HL-60/S4 treated with phorbol 12-myristate 13-acetate at 8.2 ng/mL for 4 days and 3 days (cell line): ENCODE measurements around the gene SPON1.
"Not testable (repeated sequence)": the region's sequence is repeated elsewhere in the genome, so short reads cannot be mapped to it uniquely, and the experiment has no call there.

Source experiments
- in situ Hi-C: fragments of 300-500 bp; cut with MboI; formaldehyde crosslinking; loops from 2 replicates; pipeline ENCODE4 v1.15.0; 2022; ENCODE audit warnings: low sequenced_read_pairs

Gene SPON1

DNA sequence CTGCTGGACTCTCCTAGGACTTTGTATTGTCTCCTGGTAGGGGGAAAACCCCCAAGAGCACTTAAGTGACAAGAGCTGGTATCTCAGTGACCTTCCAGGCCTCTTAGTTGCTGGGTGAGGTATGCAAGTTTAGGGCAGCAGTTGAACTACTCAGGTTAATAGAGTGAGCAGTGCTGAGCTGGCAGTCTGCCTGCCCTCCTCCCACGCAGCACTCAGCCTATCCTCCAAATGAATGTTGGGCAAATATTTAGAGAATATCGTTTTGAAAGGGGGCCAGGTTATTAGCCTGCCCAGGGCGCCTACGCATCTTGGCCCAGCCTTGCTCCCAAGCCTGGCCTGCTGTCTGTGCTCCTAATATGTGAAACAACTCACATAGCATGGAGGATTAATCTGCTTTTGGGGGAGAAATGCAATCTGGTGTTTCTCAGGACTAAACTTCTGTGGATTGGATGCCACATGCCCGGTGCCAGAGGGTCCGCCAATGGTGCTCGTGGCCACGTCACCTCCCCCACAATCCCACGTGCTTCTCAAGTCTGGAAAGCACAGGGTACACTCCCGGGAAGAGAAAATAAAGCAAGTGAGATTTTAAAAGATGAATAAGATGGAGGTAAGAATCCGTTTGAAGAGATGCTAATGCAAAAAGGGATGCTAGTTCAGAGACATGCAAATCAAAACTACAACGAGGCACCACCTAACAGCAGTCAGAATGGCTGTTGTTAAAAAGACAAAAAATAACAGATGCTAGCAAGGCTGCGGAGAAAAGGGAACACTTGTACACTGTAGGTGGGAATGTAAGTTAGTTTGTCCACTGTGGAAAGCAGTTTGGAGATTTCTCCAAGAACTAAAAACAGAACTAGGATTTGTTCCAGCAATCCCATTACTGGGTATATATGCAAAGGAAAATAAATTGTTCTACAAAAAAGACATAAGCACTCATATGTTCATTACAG lies 67.7 kb downstream of the SPON1 start:
- in situ Hi-C loops: no loop called here

DNA sequence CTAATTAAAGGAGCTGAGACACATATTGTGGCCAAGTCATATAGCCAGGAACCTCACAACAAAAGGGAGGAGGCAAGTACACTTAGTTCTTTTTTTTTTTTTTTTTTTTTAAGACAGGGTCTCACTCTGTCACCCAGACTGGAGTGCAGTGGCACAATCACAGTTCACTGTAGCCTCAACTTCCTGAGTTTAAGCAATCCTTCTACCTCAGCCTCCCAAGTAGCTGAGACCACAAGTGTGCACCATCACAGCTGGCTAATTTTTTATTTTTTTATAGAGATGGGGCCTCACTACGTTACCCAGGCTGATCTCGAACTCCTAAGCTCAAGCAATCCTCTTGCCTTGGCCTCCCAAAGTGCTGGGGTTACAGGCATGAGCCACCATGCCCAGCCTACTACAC lies 73.0 kb downstream of the SPON1 start:
- in situ Hi-C loops: not testable (repeated sequence)

DNA sequence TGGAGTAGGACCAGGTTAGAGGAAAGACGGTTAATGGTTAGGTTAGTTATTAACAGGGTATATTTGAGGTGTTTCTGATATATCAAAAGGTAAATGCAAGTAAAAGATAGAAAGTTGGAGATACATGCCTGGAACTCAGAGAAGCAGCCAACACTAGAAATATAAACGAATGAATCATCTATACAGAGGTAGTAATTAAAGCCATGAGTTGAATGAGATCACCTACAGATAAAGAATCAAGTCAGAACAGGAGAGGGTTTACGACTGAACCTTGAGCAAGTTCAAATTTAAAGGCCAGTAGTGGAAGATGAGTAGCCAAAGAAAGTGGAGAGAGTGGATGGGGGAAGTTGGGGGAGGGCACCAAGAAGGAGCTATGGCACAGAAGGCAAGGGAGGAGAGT lies 73.9 kb downstream of the SPON1 start:
- in situ Hi-C loops: no loop called here

DNA sequence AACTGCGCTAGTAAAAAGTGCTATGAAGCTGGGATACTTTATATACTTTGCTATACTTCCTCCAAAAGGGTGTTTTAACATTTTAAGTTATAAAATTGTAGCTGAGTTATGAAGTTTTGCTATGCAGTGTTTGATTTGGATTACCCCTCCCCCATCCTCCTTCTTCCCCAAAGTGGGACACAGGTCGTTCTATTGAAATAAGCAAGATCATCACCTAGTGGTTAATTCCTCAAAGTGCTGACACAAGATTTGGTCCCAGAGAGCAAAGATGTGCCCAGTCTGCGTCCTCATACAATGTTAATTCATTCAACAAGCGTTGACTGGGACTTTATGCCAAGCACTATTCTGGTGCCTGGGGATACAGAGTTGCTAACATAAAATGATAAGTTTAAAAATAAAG lies 78.5 kb downstream of the SPON1 start:
- in situ Hi-C loops: no loop called here

DNA sequence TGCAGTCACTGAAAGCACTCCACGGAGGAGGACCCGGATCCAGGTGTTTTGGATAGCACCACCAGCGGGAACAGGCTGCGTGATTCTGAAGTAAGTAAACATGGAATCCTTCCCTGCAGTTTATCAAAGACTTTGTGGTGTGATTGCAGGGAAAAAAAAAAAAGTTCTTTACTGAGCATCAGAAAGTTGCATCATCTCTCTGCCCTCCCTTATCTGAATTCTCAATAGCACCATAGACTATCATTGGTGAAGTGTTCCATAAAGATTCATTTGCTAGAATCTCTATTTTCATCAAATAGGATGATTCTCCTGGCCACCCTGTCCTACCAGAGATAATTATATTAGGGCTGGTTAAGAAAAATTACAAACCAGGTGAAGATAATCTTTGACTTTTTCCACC lies 79.0 kb downstream of the SPON1 start:
- in situ Hi-C loops: no loop called here

DNA sequence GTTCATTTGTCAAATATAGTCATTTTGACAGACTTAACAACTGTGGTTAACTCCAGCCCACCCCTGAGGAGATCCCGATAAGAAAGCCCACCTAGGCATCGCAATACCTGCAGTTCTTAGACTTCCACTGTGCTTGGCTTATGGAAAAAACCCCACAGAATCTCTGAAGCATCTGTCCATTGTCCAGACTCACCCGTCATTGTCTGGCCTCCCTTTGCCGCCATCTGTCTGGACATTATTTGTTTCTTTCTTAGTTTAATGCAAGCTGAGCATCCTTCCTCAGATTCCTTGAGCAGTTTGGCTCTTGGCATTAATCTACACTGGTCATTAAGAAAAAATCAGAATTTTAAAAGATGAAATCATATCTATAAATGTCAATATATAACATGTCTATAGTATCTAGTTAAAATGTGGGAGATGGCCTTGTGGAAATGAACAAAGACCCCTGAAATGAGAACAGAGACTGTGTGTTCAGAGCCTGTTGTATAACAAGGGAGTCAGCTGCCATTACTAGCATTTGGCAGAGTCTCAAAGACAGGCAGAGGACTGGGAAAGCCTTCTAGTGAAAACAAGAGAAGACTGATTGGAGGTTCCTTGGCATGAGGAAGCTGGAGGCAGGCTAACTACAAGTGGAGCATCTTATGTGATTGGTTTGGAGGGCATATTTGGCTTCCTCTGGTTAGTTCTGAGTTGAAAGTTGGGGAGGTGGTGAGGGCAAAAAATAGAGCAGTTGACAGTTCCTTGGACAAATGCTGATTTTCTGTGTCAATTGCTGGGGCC lies 80.4 kb downstream of the SPON1 start:
- in situ Hi-C loops: no loop called here

DNA sequence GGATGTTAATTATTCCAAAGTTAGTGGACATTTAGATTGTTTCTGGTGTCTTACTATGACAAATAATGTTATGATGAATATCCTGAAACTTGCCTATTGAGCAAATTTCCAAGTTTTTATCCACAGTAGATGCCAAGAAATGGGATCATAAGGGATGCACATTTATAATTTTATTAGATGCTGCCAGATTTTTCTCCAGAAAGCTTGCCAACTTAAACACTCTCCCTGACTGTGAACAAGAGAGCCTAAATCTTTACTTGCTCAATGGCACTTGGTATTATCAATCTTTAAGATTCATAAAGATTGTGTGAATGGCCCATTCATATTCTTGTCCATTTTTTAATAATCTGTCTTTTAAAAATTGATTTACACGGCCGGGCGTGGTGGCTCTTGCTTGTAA lies 82.4 kb downstream of the SPON1 start:
- in situ Hi-C loops: no loop called here

DNA sequence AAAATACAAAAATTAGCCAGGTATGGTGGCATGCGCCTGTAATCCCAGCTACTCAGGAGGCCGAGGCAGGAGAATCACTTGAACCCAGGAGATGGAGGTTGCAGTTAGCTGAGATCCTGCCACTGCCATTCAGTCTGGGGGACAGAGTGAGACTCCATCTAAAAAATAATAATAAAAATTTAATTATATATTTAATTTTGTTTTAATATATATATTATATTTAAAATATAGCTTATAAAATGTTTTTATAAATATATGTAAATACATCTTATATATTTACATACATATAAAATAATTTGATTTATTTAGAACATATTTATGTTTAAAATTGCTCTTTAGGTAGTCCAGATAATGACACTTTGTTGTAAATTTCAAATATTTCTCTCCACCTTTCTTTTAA lies 82.9 kb downstream of the SPON1 start:
- in situ Hi-C loops: no loop called here

DNA sequence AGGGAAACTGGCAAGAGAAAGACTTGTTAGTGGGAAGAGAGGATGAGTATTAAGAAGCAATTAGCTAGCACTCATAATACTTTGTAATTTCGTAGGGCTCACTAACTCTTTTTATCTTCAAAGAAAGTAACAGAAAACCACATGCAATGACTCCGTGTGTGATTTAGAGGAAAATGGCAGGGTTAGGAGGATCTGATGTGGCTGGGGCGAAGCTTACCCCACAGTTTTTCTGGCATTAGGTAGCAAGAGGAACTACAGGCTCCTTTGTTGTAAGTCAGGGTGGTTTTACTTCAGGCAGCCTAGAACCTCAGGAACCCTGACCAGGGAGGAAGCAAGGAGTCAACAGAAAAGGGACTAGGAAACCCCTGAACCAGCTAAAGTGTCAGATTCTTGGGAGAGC lies 89.7 kb downstream of the SPON1 start:
- in situ Hi-C loops: no loop called here

DNA sequence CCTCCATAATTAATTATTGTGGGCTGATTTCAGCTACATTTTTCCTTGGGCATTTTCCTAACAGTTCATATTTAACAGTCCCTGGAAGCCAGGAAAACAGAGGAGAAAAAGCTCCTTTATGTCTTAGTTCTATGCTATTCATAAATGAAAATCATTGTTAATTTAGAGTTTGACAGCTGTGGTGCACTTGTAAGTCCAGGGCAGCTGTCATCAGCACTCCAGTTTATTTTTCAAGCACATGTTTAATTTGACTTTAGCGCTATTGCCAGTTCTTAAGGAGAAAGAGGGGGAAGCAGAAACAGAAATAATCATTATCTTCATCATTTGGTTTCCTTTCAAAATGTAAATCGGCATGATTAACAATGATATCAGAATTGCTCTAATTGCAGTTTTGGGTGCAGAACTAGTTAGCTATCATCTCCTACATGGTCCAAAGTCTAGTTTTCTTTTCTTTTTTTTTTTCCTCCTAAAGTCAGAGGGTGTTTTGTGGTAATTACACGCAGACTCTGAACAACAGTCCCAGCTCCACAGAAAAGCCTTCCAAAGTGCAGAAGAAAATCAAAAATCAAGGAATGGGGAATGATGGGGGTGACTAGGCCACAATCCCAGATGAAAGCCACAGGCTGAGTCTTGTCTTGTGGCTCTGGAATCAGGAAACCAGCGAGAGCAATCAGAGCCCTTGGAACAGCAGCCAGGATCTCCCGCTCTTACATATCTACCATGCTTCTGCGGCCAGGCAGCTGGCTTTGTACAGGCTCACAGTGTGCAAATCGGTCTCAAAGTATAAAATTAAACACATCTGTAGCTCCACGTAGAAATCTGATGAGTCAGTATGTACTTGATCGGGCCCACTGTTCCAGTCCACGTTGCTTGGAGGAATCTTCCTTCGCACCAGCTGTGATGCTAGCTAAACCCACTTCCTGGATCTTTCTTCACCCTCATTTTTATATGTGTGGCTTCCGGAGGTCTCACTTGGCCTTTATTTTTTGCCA lies 91.9 kb downstream of the SPON1 start:
- in situ Hi-C loops: no loop called here

DNA sequence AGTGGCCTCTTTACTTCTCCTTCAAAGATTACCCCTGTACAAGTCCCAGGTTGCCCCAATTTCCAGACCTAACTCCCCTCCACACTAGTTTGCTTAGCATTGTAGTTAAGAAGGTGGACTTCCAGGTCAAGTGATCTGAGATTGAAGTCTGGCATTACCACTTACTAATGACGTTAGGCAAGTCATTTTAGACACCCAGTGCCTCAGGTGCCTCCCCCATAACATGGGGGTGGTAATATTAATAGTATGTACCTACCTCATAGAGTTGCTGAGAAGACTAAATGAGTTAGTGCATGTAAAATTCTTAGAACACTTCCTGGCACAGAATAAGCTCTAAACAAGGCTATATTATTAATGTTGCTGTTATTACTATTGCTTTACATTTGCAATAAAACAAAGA lies 93.4 kb downstream of the SPON1 start:
- in situ Hi-C loops: no loop called here

DNA sequence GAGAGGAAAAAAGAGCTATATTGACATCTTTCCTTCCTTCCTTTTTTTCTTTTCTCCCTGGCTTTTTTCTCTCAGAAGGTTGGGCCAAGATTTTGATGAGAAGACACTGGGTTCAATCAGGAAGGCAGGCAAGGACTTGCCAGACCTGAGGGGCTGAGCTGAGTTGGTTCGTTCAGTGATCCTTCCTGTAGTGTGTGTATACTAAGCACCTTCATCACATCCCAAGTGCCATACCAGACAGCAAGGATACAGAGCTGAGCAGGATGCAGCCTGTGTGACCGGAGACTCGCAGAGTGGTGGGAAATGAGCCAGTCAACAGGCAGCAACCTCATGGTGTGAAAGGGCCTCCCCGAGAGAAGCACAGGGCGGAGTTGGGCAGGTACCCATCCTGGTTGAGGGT lies 95.5 kb downstream of the SPON1 start:
- in situ Hi-C loops: no loop called here

DNA sequence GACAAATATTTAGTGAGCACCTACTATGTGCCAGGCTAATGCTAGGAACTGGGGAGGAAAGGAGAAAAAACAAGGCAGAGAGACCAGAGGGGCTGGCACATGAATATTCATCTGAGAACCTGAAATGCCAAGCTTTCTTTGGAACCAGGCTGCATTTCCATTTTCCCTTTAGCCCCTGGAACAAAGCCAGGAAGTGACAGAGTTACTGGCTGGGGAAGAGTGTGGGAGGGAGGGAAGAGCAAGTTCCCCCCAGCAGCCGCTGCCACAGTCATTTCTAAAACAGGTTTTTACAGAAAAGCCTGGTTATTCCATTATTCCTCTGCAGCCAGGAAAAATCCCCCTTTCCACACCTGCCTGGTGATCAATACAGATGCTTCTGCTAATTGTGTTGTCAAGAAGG lies 97.0 kb downstream of the SPON1 start:
- in situ Hi-C loops: no loop called here

DNA sequence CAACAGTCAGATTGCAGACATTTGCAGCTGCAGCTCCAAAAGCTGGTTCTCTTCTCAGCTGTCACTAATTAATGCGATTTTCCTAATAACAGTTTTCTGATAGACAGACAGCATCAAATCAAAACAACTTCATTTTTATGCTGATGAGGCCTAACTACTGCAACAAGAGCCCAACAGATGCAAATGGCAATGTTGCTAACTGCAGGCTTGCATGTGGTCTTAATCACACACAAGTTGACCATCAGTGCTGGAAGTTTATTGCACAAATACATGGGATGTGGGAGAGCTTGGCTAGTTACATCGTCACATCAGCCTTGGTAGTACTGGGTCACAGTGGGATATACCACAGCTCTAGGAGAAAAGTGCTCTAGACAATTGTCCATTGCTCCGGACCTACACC lies 99.2 kb downstream of the SPON1 start:
- in situ Hi-C loops: no loop called here

DNA sequence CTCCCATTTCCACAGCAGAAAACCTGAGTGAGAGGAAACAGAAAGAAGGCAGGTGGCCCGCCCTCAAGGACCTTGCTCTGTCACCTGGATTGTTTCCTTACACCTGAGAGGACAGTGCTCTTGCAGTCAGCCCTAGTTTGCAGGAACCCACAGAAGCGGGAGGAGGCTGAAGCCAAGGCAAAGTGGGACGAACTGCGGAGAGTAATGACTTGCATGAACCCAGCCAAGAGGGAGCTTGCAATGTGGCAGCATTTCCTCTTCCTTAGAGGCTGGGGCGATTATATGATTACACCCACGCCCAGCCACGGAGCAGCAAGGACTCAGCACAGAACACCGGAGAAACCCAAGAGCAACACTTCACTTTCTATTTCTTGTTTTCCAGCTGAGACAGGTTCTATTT lies 102.6 kb downstream of the SPON1 start:
- in situ Hi-C loops: no loop called here

DNA sequence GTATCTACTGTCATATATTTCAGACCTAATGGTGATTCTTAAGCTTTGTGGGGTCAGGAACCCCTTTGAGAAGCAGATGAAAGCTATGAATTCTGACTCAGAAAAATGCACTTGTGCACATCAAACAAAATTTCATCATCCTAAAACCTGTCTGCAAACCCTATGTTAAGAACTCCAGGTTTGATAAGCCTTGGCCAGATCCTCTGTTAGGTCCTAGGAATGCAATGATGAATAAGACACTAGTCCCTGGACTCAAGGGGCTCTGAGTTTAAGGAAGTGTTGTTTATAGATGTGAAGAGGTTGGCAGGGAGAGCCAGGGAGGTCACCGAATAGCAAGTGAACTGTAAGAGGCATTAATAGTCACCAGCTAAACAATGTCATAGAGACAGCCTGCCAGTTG lies 103.2 kb downstream of the SPON1 start:
- in situ Hi-C loops: no loop called here

DNA sequence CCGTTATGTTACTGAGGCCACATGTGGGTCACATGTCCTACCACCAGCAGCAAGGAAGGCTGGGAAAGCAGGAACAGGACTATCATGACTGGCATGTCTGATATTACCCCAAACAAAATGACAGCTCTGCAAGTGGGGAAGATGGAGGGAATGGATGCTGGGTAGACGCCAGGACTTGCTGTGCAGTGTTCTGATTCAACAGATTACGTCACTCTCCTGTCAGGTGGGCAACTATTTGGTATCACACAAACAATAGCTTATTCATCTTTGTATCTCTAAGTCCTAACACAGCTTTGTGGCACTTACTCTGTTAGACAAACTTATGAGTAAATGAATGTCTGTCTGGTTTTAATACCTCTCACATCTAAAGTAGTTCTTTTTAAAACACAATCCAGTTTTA lies 105.2 kb downstream of the SPON1 start:
- in situ Hi-C loops: no loop called here

DNA sequence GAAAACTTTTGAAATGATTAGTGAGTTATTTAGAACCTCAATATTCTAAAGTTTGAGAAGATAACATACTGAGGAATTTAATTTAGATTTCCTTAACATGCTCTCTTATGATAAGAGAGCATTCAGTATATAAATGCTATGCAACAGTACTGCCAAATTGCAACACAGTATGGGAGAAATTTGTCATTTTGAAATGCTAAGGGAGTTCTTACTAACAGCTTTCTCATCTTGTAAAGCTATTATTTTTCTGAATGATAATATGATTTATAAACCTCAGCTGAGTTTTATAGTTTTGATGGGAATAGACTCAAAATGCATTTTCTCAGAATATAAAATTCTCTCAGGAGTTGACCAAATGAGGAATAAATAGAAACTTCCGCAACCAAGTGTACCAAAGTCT lies 108.4 kb downstream of the SPON1 start:
- in situ Hi-C loops: no loop called here

DNA sequence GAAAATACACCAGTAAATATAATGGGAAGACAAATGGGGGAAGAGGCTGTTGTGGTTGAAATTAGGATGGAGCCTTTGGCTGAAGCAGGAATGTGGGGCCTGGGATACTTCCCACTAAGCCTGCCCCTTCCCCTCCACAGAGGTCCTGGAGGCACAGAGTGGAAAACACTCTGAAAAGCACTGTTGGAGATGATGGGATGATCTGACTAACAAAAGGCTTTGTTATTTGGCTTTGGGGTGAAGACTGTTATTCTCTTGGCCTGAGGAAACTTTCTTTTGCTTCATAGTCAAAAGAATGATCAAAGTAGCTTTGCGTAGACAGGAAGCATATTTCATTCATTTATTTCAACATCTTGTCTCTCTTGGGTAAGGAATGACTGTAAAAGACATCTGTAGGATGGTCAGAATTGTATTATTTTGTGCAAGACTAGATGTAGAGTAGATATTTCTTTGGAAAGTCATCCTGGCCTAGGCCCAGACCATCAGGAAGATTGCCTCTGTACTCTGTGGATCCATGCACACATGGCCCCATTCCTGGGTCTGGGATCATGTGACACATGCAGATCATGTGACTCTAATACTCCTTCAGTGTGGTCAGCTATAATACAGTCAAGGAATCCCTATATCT lies 111.4 kb downstream of the SPON1 start:
- in situ Hi-C loops: no loop called here
